Measurements from ENCODE around the gene GOLGA6L2. TPM values are rescaled to one million over a fixed set of nuclear protein-coding genes. Genes with fewer than 3 reads are reported as not detected.

GOLGA6L2 gene
- total RNA-seq, 1 donor from 2014 or later = not detected

Other genes starting within 250 kb of the GOLGA6L2 start
- gene GOLGA6L26, start 113.0 kb downstream of the GOLGA6L2 start, total RNA-seq = not detected in 2 replicates
- 0.05 TPM in 1 of 2 replicates, not detected in the other for gene GOLGA8S, start 92.5 kb downstream of the GOLGA6L2 start, total RNA-seq
- gene MKRN3, start 118.4 kb upstream of the GOLGA6L2 start, total RNA-seq = 0.34 and 0.88 TPM in 2 replicates
- gene MAGEL2, start 200.6 kb upstream of the GOLGA6L2 start, total RNA-seq = under 0.01 TPM in 1 of 2 replicates, not detected in the other
- 11.9 and 40.3 TPM in 2 replicates for gene NDN, start 240.1 kb upstream of the GOLGA6L2 start, total RNA-seq

All from dermis blood vessel endothelial cell (primary cell).